HepG2 (cell line): ENCODE measurements around the gene ASIC3. TPM values are rescaled to one million over a fixed set of nuclear protein-coding genes. Genes with fewer than 3 reads are reported as not detected.

ENCODE experiments used
- ATAD3A ChIP-seq: sonication (generic); formaldehyde crosslinking; IDR thresholded peaks from 2 replicates; pipeline ENCODE4 v1.4.0; 2020; ENCODE audit warnings: missing genetic modification reagents
- FOXC1 ChIP-seq: sonication (generic); formaldehyde crosslinking; IDR thresholded peaks from 2 replicates; pipeline ENCODE4 v1.8.0; 2022; ENCODE audit warnings: mild to moderate bottlenecking, missing genetic modification reagents, borderline replicate concordance
- GATAD2A ChIP-seq: IDR thresholded peaks from 2 replicates; pipeline ENCODE4 v1.6.1; 2016
- MIER3 ChIP-seq: IDR thresholded peaks from 2 replicates; pipeline ENCODE4 v1.6.1; 2016; ENCODE audit warnings: missing compliant biosample characterization, borderline replicate concordance
- PHF20 ChIP-seq: sonication (generic); formaldehyde crosslinking; IDR thresholded peaks from 2 replicates; pipeline ENCODE4 v1.5.0; 2020; ENCODE audit warnings: mild to moderate bottlenecking, missing genetic modification reagents
- SNAPC5 ChIP-seq: sonication (generic); formaldehyde crosslinking; IDR thresholded peaks from 2 replicates; pipeline ENCODE4 v1.8.1; 2023; ENCODE audit warnings: mild to moderate bottlenecking, missing genetic modification reagents, borderline replicate concordance
- SRSF4 ChIP-seq: fragments of 200-400 bp; formaldehyde crosslinking; IDR thresholded peaks from one replicate; pipeline ENCODE4 v1.6.1; 2018; ENCODE audit warnings: mild to moderate bottlenecking, low read depth, low read length, moderate library complexity; ENCODE audit not compliant: poor library complexity, severe bottlenecking
- TBP ChIP-seq: sonication (generic); formaldehyde crosslinking; IDR thresholded peaks from 2 replicates; pipeline ENCODE4 v1.5.0; 2020; ENCODE audit warnings: missing genetic modification reagents
- XBP1 ChIP-seq: sonication (generic); formaldehyde crosslinking; IDR thresholded peaks from 2 replicates; pipeline ENCODE4 v1.5.0; 2020; ENCODE audit warnings: missing genetic modification reagents
- YY1 ChIP-seq: IDR thresholded peaks from 2 replicates; pipeline ENCODE4 v1.6.1; 2011; ENCODE audit warnings: low read length, low read depth, moderate library complexity, mild to moderate bottlenecking; ENCODE audit not compliant: insufficient read depth, insufficient replicate concordance
- ZFP41 ChIP-seq: sonication (generic); formaldehyde crosslinking; IDR thresholded peaks from 2 replicates; pipeline ENCODE4 v1.4.0; 2020; ENCODE audit warnings: mild to moderate bottlenecking, missing genetic modification reagents, borderline replicate concordance
- ZNF326 ChIP-seq: sonication (generic); formaldehyde crosslinking; IDR thresholded peaks from 2 replicates; pipeline ENCODE4 v1.4.0; 2020; ENCODE audit warnings: missing genetic modification reagents, borderline replicate concordance
- ZNF607 ChIP-seq: sonication (generic); formaldehyde crosslinking; IDR thresholded peaks from 2 replicates; pipeline ENCODE4 v1.5.1; 2020; ENCODE audit warnings: missing genetic modification reagents, mild to moderate bottlenecking, borderline replicate concordance
- polyA plus RNA-seq, 8 experiments: library from polyadenylated mRNA; depleted of rRNA in 3 of 8; stranded (reverse) in 7 of 8; unstranded in 1 of 8; fragments of >200 nt; fragmentation: Illumina TruSeq in 4 of 8; extraction: Trizol in 4 of 8; gene quantifications; 2 replicates each; pipeline versions ENCODE4 v1.2.1 to v1.2.3, GENCODE V29; 2011 to 2016; ENCODE audit warnings: low read depth in 4 of 8, missing spikeins in 1 of 8, mixed read lengths in 1 of 8; ENCODE audit not compliant: insufficient read depth in 1 of 8
- total RNA-seq, 5 experiments: library from RNA; depleted of rRNA; stranded (reverse); fragments of >200 nt; fragmentation: Illumina TruSeq; extraction: Trizol; gene quantifications; 2 replicates each; pipeline ENCODE4 v1.2.3, GENCODE V29; 2016; ENCODE audit warnings: low read depth in 1 of 5
- TF ChIP-seq, protein P1 (sequence below): sonication (generic); formaldehyde crosslinking; IDR thresholded peaks from 2 replicates; pipeline ENCODE4 v1.4.0; 2020; ENCODE audit warnings: missing genetic modification reagents
- TF ChIP-seq, protein P2 (sequence below): sonication (generic); formaldehyde crosslinking; conservative IDR thresholded peaks from 2 replicates; pipeline ENCODE4 v1.4.0; 2020; ENCODE audit warnings: mild to moderate bottlenecking, missing genetic modification reagents, moderate library complexity
- TF ChIP-seq, protein P3 (sequence below): IDR thresholded peaks from 2 replicates; pipeline ENCODE4 v1.4.0; 2020; ENCODE audit warnings: mild to moderate bottlenecking, missing genetic modification reagents

ASIC3 gene
- total and polyA plus RNA-seq, 2 of the 13 experiments (the other 11 are each of a cell fraction or from before 2014, with no cell fraction given): 0.51 TPM; not detected in 1

- 0 out of 2 replicates have a peak, but pooled peaks have one; percentile 21 for TF ChIP-seq ZFP41 (CRISPR knock-in tag)
- no peak for TF ChIP-seq ATAD3A (CRISPR knock-in tag)
- peak; percentile 72 for TF ChIP-seq YY1
- TF ChIP-seq MIER3 (CRISPR knock-in tag): 0 out of 2 replicates have a peak, but pooled peaks have one; percentile 58
- TF ChIP-seq XBP1 (CRISPR knock-in tag): 0 out of 2 replicates have a peak, but pooled peaks have one; percentile 10
- TF ChIP-seq PHF20 (CRISPR knock-in tag): peak; percentile 62; the same call in 1 of the 2 replicates
- no peak for TF ChIP-seq SRSF4
- peak; percentile 58; the same call in 1 of the 2 replicates for TF ChIP-seq GATAD2A (CRISPR knock-in tag)
- TF ChIP-seq FOXC1 (CRISPR knock-in tag): 0 out of 2 replicates have a peak, but pooled peaks have one; percentile 9
- TF ChIP-seq, protein P1, sequence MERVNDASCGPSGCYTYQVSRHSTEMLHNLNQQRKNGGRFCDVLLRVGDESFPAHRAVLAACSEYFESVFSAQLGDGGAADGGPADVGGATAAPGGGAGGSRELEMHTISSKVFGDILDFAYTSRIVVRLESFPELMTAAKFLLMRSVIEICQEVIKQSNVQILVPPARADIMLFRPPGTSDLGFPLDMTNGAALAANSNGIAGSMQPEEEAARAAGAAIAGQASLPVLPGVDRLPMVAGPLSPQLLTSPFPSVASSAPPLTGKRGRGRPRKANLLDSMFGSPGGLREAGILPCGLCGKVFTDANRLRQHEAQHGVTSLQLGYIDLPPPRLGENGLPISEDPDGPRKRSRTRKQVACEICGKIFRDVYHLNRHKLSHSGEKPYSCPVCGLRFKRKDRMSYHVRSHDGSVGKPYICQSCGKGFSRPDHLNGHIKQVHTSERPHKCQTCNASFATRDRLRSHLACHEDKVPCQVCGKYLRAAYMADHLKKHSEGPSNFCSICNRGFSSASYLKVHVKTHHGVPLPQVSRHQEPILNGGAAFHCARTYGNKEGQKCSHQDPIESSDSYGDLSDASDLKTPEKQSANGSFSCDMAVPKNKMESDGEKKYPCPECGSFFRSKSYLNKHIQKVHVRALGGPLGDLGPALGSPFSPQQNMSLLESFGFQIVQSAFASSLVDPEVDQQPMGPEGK (CRISPR knock-in tag): peak; percentile 73
- TF ChIP-seq ZNF607: peak; percentile 14; the same call in 1 of the 2 replicates
- TF ChIP-seq, protein P2, sequence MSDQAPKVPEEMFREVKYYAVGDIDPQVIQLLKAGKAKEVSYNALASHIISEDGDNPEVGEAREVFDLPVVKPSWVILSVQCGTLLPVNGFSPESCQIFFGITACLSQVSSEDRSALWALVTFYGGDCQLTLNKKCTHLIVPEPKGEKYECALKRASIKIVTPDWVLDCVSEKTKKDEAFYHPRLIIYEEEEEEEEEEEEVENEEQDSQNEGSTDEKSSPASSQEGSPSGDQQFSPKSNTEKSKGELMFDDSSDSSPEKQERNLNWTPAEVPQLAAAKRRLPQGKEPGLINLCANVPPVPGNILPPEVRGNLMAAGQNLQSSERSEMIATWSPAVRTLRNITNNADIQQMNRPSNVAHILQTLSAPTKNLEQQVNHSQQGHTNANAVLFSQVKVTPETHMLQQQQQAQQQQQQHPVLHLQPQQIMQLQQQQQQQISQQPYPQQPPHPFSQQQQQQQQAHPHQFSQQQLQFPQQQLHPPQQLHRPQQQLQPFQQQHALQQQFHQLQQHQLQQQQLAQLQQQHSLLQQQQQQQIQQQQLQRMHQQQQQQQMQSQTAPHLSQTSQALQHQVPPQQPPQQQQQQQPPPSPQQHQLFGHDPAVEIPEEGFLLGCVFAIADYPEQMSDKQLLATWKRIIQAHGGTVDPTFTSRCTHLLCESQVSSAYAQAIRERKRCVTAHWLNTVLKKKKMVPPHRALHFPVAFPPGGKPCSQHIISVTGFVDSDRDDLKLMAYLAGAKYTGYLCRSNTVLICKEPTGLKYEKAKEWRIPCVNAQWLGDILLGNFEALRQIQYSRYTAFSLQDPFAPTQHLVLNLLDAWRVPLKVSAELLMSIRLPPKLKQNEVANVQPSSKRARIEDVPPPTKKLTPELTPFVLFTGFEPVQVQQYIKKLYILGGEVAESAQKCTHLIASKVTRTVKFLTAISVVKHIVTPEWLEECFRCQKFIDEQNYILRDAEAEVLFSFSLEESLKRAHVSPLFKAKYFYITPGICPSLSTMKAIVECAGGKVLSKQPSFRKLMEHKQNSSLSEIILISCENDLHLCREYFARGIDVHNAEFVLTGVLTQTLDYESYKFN: peak; percentile 60; the same call in 1 of the 2 replicates
- TF ChIP-seq, protein P3, sequence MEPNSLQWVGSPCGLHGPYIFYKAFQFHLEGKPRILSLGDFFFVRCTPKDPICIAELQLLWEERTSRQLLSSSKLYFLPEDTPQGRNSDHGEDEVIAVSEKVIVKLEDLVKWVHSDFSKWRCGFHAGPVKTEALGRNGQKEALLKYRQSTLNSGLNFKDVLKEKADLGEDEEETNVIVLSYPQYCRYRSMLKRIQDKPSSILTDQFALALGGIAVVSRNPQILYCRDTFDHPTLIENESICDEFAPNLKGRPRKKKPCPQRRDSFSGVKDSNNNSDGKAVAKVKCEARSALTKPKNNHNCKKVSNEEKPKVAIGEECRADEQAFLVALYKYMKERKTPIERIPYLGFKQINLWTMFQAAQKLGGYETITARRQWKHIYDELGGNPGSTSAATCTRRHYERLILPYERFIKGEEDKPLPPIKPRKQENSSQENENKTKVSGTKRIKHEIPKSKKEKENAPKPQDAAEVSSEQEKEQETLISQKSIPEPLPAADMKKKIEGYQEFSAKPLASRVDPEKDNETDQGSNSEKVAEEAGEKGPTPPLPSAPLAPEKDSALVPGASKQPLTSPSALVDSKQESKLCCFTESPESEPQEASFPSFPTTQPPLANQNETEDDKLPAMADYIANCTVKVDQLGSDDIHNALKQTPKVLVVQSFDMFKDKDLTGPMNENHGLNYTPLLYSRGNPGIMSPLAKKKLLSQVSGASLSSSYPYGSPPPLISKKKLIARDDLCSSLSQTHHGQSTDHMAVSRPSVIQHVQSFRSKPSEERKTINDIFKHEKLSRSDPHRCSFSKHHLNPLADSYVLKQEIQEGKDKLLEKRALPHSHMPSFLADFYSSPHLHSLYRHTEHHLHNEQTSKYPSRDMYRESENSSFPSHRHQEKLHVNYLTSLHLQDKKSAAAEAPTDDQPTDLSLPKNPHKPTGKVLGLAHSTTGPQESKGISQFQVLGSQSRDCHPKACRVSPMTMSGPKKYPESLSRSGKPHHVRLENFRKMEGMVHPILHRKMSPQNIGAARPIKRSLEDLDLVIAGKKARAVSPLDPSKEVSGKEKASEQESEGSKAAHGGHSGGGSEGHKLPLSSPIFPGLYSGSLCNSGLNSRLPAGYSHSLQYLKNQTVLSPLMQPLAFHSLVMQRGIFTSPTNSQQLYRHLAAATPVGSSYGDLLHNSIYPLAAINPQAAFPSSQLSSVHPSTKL: peak; percentile 40; the same call in 1 of the 2 replicates
- TF ChIP-seq TBP (CRISPR knock-in tag): peak; percentile 91; the same call in 1 of the 2 replicates
- TF ChIP-seq SNAPC5 (CRISPR knock-in tag): no peak
- TF ChIP-seq ZNF326 (CRISPR knock-in tag): no peak
These were observed 9.9 kb downstream of the ASIC3 start (continued) for GRCh38 chr7:151057989-151058780.
